ENCODE measurements around the gene ELL3. TPM values are rescaled to one million over a fixed set of nuclear protein-coding genes. Genes with fewer than 3 reads are reported as not detected.

The ELL3 gene
- total RNA-seq, 6 experiments from 2014 or later = 0.39 to 2.0 (median 1.7) TPM

DNA sequence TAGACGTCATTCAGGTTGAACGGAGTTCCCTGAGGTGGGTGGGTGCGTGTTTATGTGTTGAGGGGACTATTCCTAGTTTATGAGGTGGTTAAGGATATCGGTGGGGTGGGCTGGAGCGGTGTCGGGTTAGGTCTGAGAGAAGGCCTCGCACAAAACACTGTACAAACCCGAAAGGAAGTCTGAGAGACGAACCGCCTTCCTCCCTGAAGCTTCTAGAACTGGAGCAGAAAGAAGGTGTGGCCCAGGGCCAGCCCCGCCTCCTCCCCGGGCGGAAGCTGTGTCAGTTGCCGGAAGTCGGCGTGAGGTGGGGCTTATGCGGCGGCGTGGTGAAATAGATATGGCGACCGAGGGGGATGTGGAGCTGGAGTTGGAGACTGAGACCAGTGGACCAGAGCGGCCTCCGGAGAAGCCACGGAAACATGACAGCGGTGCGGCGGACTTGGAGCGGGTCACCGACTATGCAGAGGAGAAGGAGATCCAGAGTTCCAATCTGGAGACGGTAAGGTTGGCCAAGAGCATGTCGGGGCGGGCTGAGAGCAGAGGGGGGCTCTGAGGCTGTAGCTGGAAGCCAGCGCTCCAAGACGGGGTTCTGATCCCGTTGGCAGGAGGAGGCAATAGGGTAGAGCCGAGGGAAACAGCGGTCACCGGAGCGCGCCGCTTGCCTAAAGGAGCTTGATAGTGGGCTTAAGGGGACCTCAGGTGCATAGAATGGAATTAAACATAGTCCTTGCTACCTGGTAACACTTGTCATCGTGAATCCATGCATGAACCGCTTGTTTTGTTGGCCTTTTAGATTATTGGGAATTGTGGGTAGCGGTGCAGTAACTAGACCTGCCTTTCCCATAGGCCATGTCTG lies 23.7 kb upstream of the ELL3 start, which contains the start of gene HYPK:
TSS of gene HYPK (plus strand) at position 314 of the 856 bp plus-strand sequence. CDS start at position 338, 24 bp downstream.
- peaks cover 0 to 8% (median 2%) of the 10 kb centered on the region in 4 donors for H3K4me1 ChIP-seq
- H3K9me3 ChIP-seq = no peaks in the 10 kb centered on the region
- DNase-seq (peak; percentile 93 to 96 (median 95)), ATAC-seq (peak; percentile 93 to 97 (median 94))
- peak within 1 kb of the TSS; percentile 81 to 86 (median 85) for H3K4me3 ChIP-seq
- WGBS (ENCODE audit: insufficient coverage, low coverage, low lambda C conversion rate, missing lambda C conversion rate) = 13% methylated on average over 26 of the region's 44 CpGs
- TF ChIP-seq, protein P1, sequence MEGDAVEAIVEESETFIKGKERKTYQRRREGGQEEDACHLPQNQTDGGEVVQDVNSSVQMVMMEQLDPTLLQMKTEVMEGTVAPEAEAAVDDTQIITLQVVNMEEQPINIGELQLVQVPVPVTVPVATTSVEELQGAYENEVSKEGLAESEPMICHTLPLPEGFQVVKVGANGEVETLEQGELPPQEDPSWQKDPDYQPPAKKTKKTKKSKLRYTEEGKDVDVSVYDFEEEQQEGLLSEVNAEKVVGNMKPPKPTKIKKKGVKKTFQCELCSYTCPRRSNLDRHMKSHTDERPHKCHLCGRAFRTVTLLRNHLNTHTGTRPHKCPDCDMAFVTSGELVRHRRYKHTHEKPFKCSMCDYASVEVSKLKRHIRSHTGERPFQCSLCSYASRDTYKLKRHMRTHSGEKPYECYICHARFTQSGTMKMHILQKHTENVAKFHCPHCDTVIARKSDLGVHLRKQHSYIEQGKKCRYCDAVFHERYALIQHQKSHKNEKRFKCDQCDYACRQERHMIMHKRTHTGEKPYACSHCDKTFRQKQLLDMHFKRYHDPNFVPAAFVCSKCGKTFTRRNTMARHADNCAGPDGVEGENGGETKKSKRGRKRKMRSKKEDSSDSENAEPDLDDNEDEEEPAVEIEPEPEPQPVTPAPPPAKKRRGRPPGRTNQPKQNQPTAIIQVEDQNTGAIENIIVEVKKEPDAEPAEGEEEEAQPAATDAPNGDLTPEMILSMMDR (IDR thresholded peaks at IDR 0.05) = no peak
- TF ChIP-seq POLR2A (IDR thresholded peaks at IDR 0.05) = peak; percentile 57
- intact Hi-C loops (cut with DNase I) = no loop called here
- no peaks in the 10 kb centered on the region for H3K27me3 ChIP-seq
- H3K36me3 ChIP-seq = peaks cover 0 to 28% (median 13%) of the 10 kb centered on the region in 4 donors
- H3K27ac ChIP-seq = peak within 1 kb of the TSS; percentile 95 to 99 (median 97)

GRCh38 chr15:43799945-43800285 lies 23.1 kb upstream of the ELL3 start, which contains the start of gene SERINC4:
SERINC4 (minus strand) TSS chr15:43800220; CDS start chr15:43799986, 234 bp downstream.
- peak; percentile 2 to 3 (median 2) for ATAC-seq

GRCh38 chr15:43799209-43799944 lies 22.6 kb upstream of the ELL3 start:
- peaks cover 0 to 28% (median 13%) of the 10 kb centered on the region in 4 donors for H3K36me3 ChIP-seq
- DNase-seq = no peak
- no peak for ATAC-seq
- H3K4me1 ChIP-seq = peaks cover 0 to 11% (median 4%) of the 10 kb centered on the region in 4 donors
- no peak overlapping the region for H3K4me3 ChIP-seq
- 91% methylated on average over 14 of the region's 16 CpGs for WGBS (ENCODE audit: insufficient coverage, low coverage, low lambda C conversion rate, missing lambda C conversion rate)
- intact Hi-C loops (cut with DNase I) = no loop called here
- peak overlapping the region; percentile 95 to 99 (median 97) for H3K27ac ChIP-seq
- H3K9me3 ChIP-seq = no peaks in the 10 kb centered on the region
- H3K27me3 ChIP-seq = no peaks in the 10 kb centered on the region
- TF ChIP-seq POLR2A (IDR thresholded peaks at IDR 0.05) = no peak

More at GRCh38 chr15:43799945-43800285, 23.1 kb upstream of the ELL3 start, which contains the start of gene SERINC4:
- 88% methylated on average over 4 of the region's 8 CpGs for WGBS (ENCODE audit: insufficient coverage, low coverage, low lambda C conversion rate, missing lambda C conversion rate)
- TF ChIP-seq POLR2A (IDR thresholded peaks at IDR 0.05) = no peak
- TF ChIP-seq, protein P1 (IDR thresholded peaks at IDR 0.05) = no peak
- H3K4me3 ChIP-seq = peak within 1 kb of the TSS; percentile 81 to 86 (median 85)
- peaks cover 0 to 28% (median 13%) of the 10 kb centered on the region in 4 donors for H3K36me3 ChIP-seq
- intact Hi-C loops (cut with DNase I) = no loop called here
- peaks cover 0 to 8% (median 2%) of the 10 kb centered on the region in 4 donors for H3K4me1 ChIP-seq
- no peak for DNase-seq
- no peaks in the 10 kb centered on the region for H3K27me3 ChIP-seq
- no peaks in the 10 kb centered on the region for H3K9me3 ChIP-seq
- H3K27ac ChIP-seq = peak within 1 kb of the TSS; percentile 95 to 99 (median 97)

GRCh38 chr15:43796566-43796965 lies 19.8 kb upstream of the ELL3 start:
- TF ChIP-seq POLR2A (IDR thresholded peaks at IDR 0.05) = no peak
- TF ChIP-seq, protein P1 (IDR thresholded peaks at IDR 0.05) = no peak
- no peak for DNase-seq
- Histone ChIP-seq H3K4me1 (peaks cover 0 to 23% (median 9%) of the 10 kb centered on the region in 4 donors), H3K36me3 (peaks cover 0 to 30% (median 19%) of the 10 kb centered on the region in 4 donors), H3K9me3 (no peaks in the 10 kb centered on the region), H3K27me3 (no peaks in the 10 kb centered on the region), H3K4me3 (no peak overlapping the region), H3K27ac (no peak overlapping the region)
- WGBS (ENCODE audit: insufficient coverage, low coverage, low lambda C conversion rate, missing lambda C conversion rate) = 100% methylated on average over 1 of the region's 3 CpGs
- intact Hi-C loops (cut with DNase I) = no loop called here
- no peak for ATAC-seq

Data from right lobe of liver (tissue), 6 donors.